D341Med (cell line): ENCODE results near the gene COL13A1.

Experiments
- DNase-seq: peaks from one replicate; pipeline ENCODE4 v3.0.0; 2012; ENCODE audit warnings: low spot score

Gene COL13A1

GRCh38 chr10:69868821-69869220, 67.1 kb downstream of the COL13A1 start:
- DNase-seq = no peak

- no peak for DNase-seq
Observed at GRCh38 chr10:69869291-69869961, 67.7 kb downstream of the COL13A1 start.

DNA sequence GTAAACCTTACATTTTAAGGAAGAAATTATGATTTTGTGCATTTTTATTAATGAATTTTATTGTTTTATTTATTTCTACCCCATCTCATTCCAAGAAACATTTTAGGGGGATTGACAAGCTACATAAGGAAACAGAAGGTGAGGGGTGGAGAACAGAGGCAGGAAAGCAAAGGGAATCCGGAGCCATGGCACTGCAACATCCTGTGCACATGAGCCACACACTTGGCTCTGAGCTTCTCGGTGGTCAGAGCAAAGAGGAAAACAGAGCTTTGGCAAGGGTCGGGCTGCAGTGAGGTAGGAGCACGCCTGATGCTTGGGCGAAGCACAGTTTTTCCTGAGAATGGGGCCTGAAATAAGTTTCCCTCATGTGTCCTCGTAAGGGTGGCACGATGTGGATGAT, 68.9 kb downstream of the COL13A1 start:
- no peak for DNase-seq

GRCh38 chr10:69871074-69871473, 69.4 kb downstream of the COL13A1 start:
- DNase-seq = no peak

DNA sequence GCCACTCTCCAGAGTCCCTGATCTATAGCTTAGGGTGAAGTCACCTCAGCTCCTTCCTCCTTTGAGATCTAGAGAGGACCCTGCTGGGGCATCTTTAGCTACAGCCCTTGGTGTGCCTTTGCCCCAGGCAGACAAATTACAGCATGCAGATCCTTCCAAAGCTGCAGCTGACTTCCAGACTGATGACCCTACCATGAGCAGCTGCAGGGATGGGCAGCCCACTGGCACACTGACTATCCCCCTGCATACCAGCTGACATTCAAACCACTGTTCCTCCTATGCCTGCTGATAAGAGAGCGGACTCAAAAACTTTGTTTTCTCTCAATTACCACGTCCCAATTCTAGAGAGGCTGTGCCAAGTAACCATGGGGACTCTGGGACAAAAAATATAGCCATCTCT, 70.6 kb downstream of the COL13A1 start:
- no peak for DNase-seq

DNA sequence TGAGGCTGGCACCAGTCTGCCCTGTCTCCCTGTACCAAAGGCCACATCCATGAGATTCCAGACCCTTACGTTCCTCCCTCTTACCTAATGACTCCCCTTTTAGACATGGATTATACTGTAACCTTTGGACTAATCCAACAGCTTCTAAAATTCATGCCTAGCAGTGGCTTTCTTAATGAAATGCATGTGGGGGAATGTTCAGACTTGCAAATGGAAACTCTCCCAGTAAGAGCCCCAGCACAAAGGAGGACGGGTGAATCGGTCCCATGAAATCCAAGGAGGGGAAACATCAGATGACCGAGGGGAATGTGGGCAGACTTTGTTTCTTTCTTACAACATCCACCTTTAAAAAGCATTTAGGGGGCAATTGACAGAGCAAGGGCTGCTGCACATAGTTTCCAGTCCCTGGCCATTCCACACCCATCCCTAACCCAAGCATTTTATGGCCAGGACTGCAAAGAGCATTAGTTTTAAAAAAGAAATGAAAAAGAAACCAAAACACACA, 71.5 kb downstream of the COL13A1 start:
- no peak for DNase-seq

DNA sequence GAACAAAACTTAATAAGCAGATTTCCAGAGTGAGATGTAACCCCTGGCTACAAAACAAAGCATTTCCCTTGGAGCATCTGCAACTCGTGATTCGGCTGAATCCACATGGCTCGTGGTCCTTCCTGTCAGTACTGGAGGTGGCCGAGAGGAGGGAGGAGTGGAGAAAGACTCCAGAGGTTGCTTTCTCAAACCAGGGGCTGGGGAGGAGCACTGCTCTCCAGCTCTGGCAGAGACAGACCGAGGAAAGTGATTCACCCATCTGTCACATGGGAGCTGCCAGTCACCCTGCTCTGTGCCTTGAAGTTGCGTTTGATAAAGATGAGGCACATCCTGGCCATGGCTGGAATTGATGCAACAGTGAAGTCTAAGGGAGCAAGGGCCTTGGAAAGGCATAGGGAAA, 72.7 kb downstream of the COL13A1 start:
- DNase-seq = no peak

DNA sequence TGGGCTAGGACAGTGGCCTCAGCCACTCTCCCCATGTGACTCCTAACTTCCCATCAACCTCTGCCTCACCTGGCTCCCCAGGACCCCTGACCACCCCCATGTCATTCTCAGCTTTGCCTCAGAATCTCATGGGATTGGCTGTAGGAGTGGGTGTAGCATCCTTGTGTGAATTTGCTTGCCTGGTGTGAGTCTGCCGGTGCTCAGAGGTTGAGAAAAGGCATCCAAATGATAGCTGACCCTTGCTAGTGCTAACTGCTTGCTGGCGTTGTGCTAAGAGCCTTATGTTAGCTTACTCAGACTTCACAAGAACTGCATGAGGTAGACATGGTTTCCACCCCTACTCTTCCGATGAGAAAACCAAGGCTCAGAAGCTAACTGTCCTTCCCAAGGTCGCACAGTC, 74.2 kb downstream of the COL13A1 start:
- no peak for DNase-seq

DNA sequence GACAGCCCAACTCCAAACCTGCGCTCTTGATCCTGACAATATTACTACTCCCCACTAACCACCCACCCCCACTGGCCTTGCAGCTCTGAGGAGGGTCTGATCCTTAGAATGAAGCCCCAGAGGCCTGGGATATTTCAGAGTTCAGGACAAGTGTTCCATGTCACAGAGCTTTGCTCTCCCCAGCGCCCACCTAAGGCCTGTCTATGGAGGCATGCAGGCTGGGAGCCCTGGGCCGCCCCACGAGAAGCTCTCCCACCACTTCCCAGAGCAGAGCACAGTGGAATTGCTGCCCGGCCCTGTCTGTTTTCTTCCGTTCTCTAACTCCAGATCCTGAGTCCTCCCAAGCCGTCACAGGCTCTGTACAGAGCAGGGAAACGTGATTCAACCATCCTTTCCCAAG, 74.6 kb downstream of the COL13A1 start:
- no peak for DNase-seq

DNA sequence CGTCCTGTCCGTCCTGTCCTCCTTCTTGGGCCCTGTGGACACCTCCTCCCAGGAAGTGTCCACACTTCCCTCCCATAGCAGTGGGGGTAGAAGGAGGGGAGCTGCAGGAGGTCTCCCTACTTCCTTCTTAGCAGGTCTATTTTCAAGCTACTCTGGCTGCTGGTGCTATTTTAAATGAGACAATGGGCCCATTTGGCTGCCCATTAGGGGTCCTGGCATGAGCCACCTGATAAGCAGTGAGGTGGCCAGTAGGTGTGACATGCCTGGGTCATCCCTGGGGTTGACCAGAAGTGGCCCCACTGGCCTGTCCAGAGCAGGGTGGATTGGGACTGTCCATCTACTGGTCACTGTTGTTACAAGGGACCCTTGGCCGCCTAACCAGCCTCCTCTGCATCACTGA, 75.2 kb downstream of the COL13A1 start:
- DNase-seq = no peak

GRCh38 chr10:69878038-69878437, 76.3 kb downstream of the COL13A1 start:
- no peak for DNase-seq

DNA sequence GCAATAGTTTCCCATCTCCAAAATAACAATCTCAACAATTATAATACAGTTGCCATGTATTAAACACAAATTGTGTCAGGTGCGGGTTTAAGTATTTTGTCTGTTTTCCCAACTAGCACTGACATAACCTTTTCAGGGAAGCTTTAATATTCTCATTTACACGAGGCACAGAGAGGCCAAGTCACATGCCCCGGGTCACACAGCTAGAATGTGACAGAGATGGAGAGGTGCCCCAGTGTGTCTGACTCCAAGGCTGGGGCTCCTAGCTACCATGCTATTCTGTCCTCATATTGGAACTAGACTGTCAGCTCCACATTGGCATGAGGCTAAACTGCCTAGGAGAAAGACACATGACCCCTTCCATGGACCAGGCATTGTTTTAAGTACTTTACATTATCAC, 77.2 kb downstream of the COL13A1 start:
- no peak for DNase-seq

DNA sequence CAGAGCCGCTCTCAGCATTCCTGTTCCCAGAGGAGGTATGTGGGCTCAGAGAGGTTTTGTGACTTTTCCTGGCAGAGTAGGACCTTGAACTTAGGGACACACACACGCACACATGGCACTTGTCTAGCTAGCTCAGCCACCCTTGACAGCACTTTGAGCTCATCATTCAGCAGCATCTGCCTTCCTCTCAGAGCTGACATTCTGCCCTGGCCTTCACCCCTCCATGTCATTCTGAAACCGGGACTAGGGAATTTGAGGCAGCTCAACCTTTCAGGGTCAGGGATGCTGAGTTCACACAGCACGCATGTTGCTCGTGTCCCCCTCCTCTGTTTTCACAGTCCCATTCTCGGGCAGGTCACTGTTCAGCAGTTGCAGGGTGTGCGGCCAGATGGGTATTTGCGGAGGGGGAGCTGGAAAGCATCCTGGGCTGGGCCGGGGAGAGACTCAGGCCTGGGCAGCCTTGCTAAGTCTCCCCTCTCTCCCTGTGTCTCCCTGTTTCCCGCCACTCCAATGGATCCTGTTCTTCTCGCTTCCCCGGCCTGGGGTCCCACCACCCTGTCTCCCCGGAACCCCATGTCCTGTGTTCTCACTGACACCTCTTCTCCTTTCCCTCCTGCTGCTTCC, 78.0 kb downstream of the COL13A1 start:
- DNase-seq = no peak

DNA sequence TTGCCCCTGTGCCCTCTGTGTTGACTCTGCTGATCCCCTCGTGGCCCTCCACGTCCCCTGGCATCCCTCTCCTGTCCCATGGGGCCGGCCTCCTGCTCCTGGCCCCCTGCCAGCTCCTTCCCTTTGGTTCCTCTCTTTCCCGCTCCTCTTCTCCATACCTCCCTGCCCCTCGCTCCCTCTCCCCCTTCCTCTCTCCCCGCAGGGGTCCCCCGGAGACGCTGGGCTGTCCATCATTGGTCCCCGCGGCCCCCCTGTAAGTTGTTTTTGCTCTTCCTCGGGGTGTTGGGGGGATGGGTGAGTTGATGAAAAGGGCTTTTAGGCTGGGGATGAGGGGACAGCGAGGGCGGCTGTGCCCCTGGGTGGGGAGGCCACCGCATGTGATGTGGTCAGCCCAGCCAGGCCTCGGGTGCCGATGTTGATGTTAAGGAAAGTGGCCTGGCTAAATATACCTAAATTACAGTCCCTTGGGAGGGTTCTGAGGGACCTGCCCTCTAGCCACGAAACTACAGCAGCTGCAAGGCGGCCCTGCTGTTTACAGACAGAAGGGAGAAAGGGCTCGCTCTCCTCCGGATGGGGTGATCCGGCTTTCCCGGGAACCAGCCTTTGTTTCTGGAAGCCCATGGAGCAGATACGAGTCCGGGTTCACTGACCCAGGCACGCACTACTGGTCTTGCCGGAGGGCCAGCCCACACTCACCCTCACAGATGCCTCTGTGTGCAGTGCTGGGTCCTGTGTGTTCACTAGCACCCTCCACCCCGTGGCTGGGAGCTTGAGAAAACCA, 78.8 kb downstream of the COL13A1 start:
- DNase-seq = no peak

DNA sequence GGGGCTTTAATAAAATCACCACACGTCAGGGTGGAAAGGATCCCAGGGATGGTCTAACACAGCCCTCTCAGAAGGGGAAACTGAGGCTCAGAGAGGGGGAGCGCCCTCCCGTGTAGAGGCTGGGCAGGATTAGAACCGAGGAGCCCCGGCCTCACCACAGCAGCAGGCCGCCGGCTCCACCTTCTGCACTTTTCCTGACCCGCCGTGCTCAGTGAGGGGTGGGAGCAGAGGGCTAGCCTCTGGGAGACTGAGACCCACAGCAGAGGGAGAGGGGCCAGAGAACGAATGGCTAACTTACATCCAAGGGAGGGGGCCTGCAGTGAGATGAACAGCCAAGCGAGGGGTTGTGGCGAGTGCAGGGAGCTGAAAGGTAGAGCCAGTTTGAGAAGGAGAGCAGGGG, 79.5 kb downstream of the COL13A1 start:
- DNase-seq = no peak

- no peak for DNase-seq
Observed at GRCh38 chr10:69883310-69884023, 81.8 kb downstream of the COL13A1 start.

GRCh38 chr10:69884024-69884367, 82.3 kb downstream of the COL13A1 start:
- DNase-seq = no peak

DNA sequence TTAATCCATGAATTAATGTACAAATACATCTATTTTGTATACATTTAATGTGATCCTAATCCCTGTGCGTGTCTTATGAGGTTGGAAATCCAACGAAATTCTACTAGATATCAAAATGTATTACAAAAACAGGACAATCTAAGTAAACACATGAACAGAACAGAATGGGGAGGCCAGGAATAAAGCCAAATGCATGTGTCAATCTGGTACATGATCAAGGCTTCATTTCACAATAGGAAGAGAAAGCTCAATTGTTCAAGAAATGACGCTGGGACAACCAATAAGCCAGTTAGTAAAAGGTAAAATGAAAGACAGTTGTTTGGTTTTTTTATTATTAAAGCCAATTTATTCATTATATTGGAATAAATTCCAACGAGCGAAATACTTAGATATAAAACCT, 83.0 kb downstream of the COL13A1 start:
- no peak for DNase-seq

DNA sequence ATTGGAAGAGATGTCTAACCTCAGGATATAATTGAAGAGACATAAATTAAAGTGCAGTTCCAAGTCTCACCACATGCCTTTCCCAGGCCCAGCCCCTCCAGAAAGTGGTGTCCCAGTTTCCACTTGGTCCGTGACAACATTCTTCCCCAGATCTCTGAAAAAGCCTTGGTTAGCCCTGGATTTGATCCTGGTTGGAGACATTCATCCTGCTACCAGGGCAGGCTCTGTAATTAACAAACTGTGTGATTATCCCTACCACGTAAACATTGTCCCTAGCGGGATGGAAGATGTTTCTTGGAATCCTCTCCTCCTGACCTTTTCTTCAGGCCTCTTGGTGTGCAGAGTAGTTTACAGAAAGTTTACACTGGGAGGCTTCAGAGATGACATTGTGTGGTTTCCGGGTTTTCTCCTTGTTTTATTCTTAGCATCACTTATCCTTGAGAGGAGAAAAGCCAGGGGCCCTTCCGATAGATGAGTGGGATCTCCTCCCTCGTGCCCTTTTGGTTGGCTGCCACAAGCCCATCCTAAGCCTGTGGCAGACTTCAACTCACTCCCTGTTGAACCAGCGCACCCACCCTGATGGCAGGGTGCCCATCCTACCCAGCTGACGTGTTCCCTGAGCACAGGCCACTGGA, 83.8 kb downstream of the COL13A1 start:
- no peak for DNase-seq

DNA sequence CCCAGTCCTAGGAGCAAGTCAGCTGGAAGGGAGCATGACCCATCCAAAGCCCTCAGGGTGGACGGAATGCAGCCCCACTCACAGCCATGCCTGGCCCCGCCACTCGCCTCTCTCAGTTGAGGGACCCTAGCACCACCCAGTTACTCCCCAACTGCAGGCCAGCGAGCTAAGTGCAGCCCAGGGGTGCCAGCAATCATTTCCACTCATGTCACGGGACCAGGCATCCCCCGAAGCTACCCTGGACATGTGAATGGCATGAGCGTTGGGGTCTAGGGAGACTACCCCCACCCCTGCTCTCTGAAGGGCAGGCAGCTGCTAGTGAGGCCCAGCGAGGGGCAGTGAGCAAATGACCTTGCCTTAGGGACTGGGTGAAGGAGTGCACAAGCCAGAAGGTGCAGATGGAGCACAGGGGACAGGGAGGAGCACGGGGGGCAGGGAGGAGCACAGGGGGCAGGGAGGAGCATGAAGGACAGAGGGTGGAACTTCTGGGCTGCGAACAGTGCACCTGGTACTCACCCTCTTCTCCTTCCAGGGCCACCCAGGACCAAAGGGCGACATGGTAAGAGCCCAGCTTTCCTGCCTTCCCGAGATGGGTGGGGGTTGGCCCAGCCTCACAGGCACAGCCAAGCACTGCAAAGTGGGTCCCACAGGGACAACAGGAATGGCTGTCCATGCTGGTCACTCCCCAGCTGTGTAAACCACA, 87.3 kb downstream of the COL13A1 start:
- DNase-seq = no peak

- no peak for DNase-seq
Observed at GRCh38 chr10:69890065-69890847, 88.5 kb downstream of the COL13A1 start.
